Gastroesophageal sphincter (tissue), 4 donors: Measurements from ENCODE around the gene KLHL3. TPM values are rescaled to one million over a fixed set of nuclear protein-coding genes. Genes with fewer than 3 reads are reported as not detected.

Experiments
- ATAC-seq: fragments of 150-250 bp; one replicate; pipeline ENCODE4 v1.9.1; 2016; ENCODE audit warnings: mild to moderate bottlenecking, moderate library complexity
- H3K27ac ChIP-seq, 4 donors: fragments of 200-600 bp; sonication (generic) in 3 of 4; 1 replicate in 3 of 4; 2 replicates in 1 of 4; pipeline ENCODE4 v1.5.1; 2016 to 2019
- H3K27me3 ChIP-seq: fragments of 200-600 bp; sonication (generic); one replicate; pipeline ENCODE4 v1.5.1; 2019
- H3K36me3 ChIP-seq, 2 donors: fragments of 200-600 bp; sonication (generic); one replicate each; pipeline ENCODE4 v1.5.1; 2019; ENCODE audit warnings: control low read depth in 1 of 2
- H3K4me1 ChIP-seq, 3 donors: fragments of 200-600 bp; sonication (generic); 1 replicate in 2 of 3; 2 replicates in 1 of 3; pipeline ENCODE4 v1.5.1; 2016 to 2019; ENCODE audit warnings: control low read depth in 2 of 3
- H3K4me3 ChIP-seq, 2 donors: fragments of 200-600 bp; sonication (generic); one replicate each; pipeline ENCODE4 v1.5.1; 2019; ENCODE audit warnings: mild to moderate bottlenecking in 1 of 2, moderate library complexity in 1 of 2
- H3K9me3 ChIP-seq, 3 donors: fragments of 200-600 bp; sonication (generic); one replicate each; pipeline ENCODE4 v1.5.1; 2017 to 2019; ENCODE audit warnings: control low read depth in 2 of 3
- CTCF ChIP-seq, 4 experiments: fragments of 200-600 bp in 2 of 4; fragments of 450-650 bp in 2 of 4; sonication (generic) in 1 of 4; IDR thresholded peaks; one replicate each; pipeline ENCODE4 v1.5.1; 2017 to 2019; ENCODE audit warnings: antibody characterized with exemption in 4 of 4, mild to moderate bottlenecking in 2 of 4, moderate library complexity in 2 of 4
- EP300 ChIP-seq: sonication (generic); formaldehyde crosslinking; IDR thresholded peaks from one replicate; pipeline ENCODE4 v1.6.1; 2017; ENCODE audit warnings: antibody characterized with exemption, mild to moderate bottlenecking
- POLR2A ChIP-seq, 2 donors: fragments of 450-650 bp; IDR thresholded peaks; one replicate each; pipeline ENCODE4 v1.6.1; 2017; ENCODE audit warnings: antibody characterized with exemption in 2 of 2, mild to moderate bottlenecking in 2 of 2, moderate library complexity in 1 of 2
- POLR2AphosphoS5 ChIP-seq: sonication (generic); formaldehyde crosslinking; IDR thresholded peaks from one replicate; pipeline ENCODE4 v1.6.1; 2017; ENCODE audit warnings: antibody characterized with exemption
- WGBS, 2 donors: methylation state at CpG; one replicate each; pipeline ENCODE4 v1.1.5; 2018; ENCODE audit warnings: low coverage in 1 of 2; 5-methylcytosine and 5-hydroxymethylcytosine counted together
- total RNA-seq, 4 donors: library from RNA; depleted of rRNA; stranded (reverse); fragments of >200 nt; gene quantifications; one replicate each; pipeline ENCODE4 v1.1.0, GENCODE V29; 2016

KLHL3 gene
- total RNA-seq, 4 donors from 2014 or later: 2.3 to 6.9 (median 5.4) TPM

DNA sequence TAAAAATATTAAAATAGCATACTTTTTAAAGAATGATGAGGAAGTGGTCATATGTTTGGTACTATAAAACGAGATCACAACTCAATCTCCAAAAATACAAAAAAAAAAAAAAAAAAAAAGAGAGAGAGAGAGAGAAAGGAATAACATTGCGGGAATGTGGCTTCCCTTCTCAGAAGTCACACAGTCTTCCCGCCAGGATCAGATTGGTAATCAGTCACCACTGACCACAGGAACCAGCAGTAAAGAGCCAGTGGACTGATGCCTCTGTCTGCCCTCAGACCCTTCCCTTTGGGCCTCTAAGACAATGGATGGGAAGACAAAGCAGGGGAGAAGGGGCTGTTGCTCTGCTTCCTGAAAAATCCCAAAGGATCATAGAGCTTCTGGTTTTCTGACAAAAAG lies 104.9 kb downstream of the KLHL3 start:
- TF ChIP-seq POLR2AphosphoS5: peak; percentile 2
- no peak for TF ChIP-seq POLR2A (IDR thresholded peaks at IDR 0.05)
- ATAC-seq: no peak
- Histone ChIP-seq H3K27ac (peak overlapping the region in 1 of 4 donors; percentile 58), H3K4me3 (no peak overlapping the region), H3K36me3 (peaks cover 0 to 7% of the 10 kb centered on the region in 2 donors), H3K27me3 (no peaks in the 10 kb centered on the region), H3K9me3 (no peaks in the 10 kb centered on the region), H3K4me1 (peaks cover 0 to 18% (median 0%) of the 10 kb centered on the region in 3 donors)
- WGBS, 2 donors: 40 to 53% methylated on average over 3 of the region's 3 CpGs

DNA sequence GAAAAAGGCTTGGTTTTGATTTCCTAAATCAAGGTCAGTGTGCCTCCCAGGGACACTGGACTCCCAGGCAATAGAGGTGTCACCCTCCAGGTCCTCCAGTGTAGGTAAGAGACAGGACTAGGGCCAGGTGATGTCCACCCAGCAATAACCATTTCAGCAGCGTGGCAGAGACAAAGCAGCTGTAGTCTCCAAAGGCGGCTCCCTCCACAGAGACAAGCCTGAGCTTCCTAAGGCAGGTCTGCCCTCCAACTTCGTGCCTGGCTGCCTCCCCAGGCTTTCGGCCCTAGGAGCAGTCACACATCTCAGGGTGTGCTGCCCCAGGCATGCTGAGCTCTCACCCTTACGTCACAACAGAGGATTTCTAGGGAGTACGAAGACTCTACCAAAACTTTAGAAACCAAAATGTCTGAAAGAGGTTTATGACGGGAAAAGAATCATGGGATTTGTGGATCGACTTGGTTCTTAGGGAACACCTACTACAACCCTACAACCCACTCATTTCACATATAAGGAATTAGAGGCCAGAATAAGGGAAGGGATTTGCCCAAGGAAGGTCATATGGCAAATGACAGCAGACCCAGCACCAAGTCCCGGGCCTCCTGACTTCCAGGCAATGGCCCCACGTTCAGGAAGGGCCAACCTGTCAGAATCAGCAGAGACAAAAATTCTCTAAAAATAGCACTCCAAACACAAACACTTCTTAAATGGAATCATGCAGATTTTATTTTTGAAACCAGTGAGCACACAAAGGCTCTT lies 105.5 kb downstream of the KLHL3 start:
- H3K36me3 ChIP-seq: peaks cover 0 to 13% of the 10 kb centered on the region in 2 donors
- peak; percentile 17 for ATAC-seq
- peaks cover 0 to 18% (median 0%) of the 10 kb centered on the region in 3 donors for H3K4me1 ChIP-seq
- no peak overlapping the region for H3K4me3 ChIP-seq
- WGBS, 2 donors: 44% methylated on average over 5 of the region's 10 CpGs; no CpG with 5 or more reads in 1 of the 2 donors
- H3K27me3 ChIP-seq: no peaks in the 10 kb centered on the region
- peak overlapping the region in 1 of 4 donors; percentile 58 for H3K27ac ChIP-seq
- no peaks in the 10 kb centered on the region for H3K9me3 ChIP-seq
- TF ChIP-seq POLR2A (IDR thresholded peaks at IDR 0.05): no peak
- no peak for TF ChIP-seq CTCF (IDR thresholded peaks at IDR 0.05)
- no peak for TF ChIP-seq EP300
- TF ChIP-seq POLR2AphosphoS5: no peak

DNA sequence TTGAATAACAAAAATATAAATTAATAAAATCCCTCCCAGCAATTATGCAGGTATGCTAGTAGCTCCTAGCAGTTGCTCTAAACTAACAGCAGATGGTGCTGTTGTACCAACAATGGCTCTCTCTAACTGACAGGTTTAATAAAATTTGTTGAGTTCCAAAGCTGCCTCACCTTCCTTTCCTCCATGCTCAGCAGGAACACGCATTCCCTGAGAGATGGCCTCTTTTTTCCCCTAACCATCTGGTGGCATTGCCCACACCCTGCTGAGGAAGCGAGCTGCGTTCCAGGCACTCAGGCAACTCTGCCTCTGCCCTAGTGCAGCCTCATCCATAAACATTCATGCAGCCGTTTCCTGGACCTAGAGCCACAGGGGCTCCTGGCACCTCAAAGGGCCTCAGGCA lies 106.2 kb downstream of the KLHL3 start:
- H3K9me3 ChIP-seq: no peaks in the 10 kb centered on the region
- H3K27ac ChIP-seq: peak overlapping the region in 1 of 4 donors; percentile 58
- H3K27me3 ChIP-seq: no peaks in the 10 kb centered on the region
- H3K4me3 ChIP-seq: no peak overlapping the region
- H3K4me1 ChIP-seq: peaks cover 0 to 18% (median 0%) of the 10 kb centered on the region in 3 donors
- WGBS, 2 donors: 0 to 8% methylated on average over 1 to 2 of the region's 4 CpGs
- ATAC-seq: peak; percentile 68
- peaks cover 0 to 16% of the 10 kb centered on the region in 2 donors for H3K36me3 ChIP-seq
- peak; percentile 82 to 90 (median 88) for TF ChIP-seq CTCF (IDR thresholded peaks at IDR 0.05)
- no peak for TF ChIP-seq POLR2A (IDR thresholded peaks at IDR 0.05)

GRCh38 chr5:137627706-137628105 lies 108.2 kb downstream of the KLHL3 start:
- no peaks in the 10 kb centered on the region for H3K27me3 ChIP-seq
- H3K4me1 ChIP-seq: peaks cover 0 to 18% (median 0%) of the 10 kb centered on the region in 3 donors
- H3K27ac ChIP-seq: no peak overlapping the region
- no peaks in the 10 kb centered on the region for H3K9me3 ChIP-seq
- no peak for TF ChIP-seq POLR2A (IDR thresholded peaks at IDR 0.05)
- no peak for TF ChIP-seq POLR2AphosphoS5
- TF ChIP-seq CTCF (IDR thresholded peaks at IDR 0.05): no peak
- no peak for TF ChIP-seq EP300
- 100% methylated on average over 3 of the region's 3 CpGs; no CpG with 5 or more reads in 1 of the 2 donors for WGBS, 2 donors
- no peak for ATAC-seq
- peaks cover 0 to 18% of the 10 kb centered on the region in 2 donors for H3K36me3 ChIP-seq
- no peak overlapping the region for H3K4me3 ChIP-seq

- no peak overlapping the region for H3K27ac ChIP-seq
- 35 to 45% methylated on average over 2 to 3 of the region's 3 CpGs for WGBS, 2 donors
- peaks cover 0 to 22% of the 10 kb centered on the region in 2 donors for H3K36me3 ChIP-seq
- no peaks in the 10 kb centered on the region for H3K9me3 ChIP-seq
- no peak for TF ChIP-seq EP300
- no peak for TF ChIP-seq POLR2A (IDR thresholded peaks at IDR 0.05)
- TF ChIP-seq POLR2AphosphoS5: no peak
- TF ChIP-seq CTCF (IDR thresholded peaks at IDR 0.05): no peak
- H3K4me1 ChIP-seq: peaks cover 0 to 18% (median 2%) of the 10 kb centered on the region in 3 donors
- ATAC-seq: no peak
- no peak overlapping the region for H3K4me3 ChIP-seq
- H3K27me3 ChIP-seq: no peaks in the 10 kb centered on the region
Measured at GRCh38 chr5:137627293-137627692, 108.6 kb downstream of the KLHL3 start.
